ENCODE data around the gene SFXN5.
"Not testable (repeated sequence)": the region's sequence is repeated elsewhere in the genome, so short reads cannot be mapped to it uniquely, and the experiment has no call there.

DNA sequence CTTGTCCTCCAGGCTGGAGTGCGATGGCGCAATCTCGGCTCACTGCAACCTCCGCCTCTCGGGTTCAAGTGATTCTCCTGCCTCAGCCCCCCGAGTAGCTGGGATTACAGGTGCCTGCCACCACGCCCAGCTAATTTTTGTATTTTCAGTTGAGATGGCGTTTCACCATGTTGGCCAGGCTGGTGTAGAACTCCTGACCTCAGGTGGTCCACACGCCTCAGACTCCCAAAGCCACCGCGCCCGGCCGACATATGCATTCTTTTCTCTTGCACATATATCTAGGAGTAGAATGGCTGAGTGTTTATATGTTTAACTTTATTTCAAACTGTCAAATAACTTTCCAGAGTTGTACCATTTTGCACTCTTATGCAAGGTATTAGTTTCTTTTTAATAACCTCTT, 164.1 kb downstream of the SFXN5 start:
- TF ChIP-seq, protein P1, sequence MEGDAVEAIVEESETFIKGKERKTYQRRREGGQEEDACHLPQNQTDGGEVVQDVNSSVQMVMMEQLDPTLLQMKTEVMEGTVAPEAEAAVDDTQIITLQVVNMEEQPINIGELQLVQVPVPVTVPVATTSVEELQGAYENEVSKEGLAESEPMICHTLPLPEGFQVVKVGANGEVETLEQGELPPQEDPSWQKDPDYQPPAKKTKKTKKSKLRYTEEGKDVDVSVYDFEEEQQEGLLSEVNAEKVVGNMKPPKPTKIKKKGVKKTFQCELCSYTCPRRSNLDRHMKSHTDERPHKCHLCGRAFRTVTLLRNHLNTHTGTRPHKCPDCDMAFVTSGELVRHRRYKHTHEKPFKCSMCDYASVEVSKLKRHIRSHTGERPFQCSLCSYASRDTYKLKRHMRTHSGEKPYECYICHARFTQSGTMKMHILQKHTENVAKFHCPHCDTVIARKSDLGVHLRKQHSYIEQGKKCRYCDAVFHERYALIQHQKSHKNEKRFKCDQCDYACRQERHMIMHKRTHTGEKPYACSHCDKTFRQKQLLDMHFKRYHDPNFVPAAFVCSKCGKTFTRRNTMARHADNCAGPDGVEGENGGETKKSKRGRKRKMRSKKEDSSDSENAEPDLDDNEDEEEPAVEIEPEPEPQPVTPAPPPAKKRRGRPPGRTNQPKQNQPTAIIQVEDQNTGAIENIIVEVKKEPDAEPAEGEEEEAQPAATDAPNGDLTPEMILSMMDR (conservative IDR thresholded peaks at IDR 0.05) = not testable (repeated sequence)
- TF ChIP-seq EZH2 (IDR thresholded peaks at IDR 0.05; ENCODE audit: low read depth) = not testable (repeated sequence)

Data from PC-9 (cell line).